Middle frontal gyrus (tissue), 1 donor: ENCODE measurements around the gene ACSL4.
"Not testable (repeated sequence)": the region's sequence is repeated elsewhere in the genome, so short reads cannot be mapped to it uniquely, and the experiment has no call there.

Experiments used
- DNase-seq: peaks from one replicate; pipeline ENCODE4 v3.0.0-alpha.2; 2015; ENCODE audit warnings: low spot score; ENCODE audit errors: extremely low spot score

The ACSL4 gene

DNA sequence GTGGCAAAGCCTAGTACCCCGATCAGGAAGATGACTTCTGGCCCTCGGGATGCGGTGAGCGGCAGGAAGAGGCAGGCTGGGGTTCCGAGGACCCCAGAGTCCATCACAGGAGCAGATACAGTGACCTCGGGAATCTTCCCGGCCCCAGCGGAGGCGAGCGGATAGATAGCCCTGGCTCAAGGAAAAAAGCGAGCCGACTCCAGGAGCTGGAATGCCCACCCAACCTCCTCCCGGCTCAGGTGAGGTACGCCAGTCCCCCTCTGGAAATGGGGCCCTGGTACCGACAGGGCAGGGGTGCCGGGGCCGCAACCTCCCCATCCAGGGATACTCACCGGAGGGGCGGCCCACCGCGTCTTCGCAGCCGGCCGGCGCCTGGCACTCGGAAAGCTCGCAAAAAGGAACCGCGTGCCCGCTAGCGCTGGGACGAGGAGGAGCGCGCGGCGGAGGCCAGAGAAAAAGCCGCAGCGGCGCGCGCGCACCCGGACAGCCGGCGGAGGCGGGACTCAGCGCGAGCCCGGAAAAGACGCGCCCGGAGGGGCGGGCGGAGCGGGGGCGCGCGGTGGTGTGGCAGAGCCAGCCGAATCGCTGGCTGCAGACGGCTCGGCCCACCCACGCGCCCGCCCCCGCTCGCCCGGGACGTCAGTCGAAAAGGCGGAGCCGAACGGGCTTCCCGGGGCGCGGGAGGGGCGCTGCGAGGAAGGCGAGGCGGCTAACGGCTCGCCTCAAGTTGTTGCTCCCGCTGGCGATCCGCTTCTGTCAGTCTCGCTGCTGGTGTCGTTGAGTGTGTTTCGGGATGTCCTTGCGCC lies at the start of gene ACSL4:
Gene ACSL4, minus strand, starts transcription at position 451 of the 806 bp plus-strand sequence. CDS start 49,894 bp downstream, outside the sequence.
- DNase-seq = peak; percentile 75

DNA sequence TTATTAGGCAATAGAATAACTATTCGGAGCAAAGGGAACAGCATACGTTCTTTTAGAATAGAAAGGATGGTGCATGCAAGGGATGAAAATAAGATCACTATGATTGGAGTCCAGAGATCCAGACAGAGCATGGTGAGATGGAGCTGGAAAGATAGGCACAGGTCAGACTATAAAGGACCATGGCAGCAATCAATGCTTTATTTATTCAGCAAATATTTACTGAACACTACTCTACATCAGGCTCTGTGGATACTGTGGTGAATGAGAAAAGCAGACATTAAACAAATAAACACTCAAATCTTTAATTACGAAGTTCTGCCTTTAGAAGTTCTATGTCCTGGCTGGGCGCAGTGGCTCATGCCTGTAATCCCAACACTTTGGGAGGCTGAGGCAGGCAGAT lies 44.7 kb upstream of the ACSL4 start:
- no peak for DNase-seq

DNA sequence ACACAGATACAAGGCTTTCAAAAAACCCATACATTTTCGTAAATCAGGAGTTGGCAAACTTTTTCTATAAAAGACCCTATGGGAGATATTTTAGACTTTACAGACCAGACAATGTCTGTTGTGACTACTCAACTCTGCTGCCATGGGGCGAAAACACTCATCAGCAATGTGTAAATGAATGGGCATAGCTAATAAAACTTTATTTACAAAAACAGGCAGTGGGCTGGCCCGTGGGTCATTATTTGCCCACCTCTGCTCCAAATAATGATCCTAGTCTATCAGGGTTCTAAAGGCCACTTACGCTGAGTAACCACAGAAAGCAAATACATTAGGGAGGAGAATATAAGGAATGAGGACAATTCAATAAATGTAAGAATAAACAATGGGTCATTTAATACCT lies 43.9 kb upstream of the ACSL4 start:
- no peak for DNase-seq

DNA sequence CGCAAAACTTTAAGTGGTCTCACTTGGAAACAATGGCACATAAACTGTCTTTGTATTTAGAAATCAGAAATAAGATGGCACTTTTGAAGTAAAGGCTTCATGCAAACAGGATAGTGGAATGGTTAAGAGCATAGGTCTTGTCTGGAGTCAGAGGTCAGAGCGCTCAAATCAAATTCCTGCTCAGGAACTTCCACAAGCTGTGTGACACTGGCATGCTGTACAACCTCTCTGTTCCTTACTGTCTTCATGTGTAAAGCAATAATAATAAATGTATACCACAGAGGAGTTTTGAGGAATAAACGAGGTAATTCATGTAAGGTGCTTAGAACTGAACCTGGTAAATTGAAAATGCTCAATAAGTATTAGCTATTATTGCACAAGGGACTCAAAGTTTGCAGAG lies 43.4 kb upstream of the ACSL4 start:
- DNase-seq = no peak

DNA sequence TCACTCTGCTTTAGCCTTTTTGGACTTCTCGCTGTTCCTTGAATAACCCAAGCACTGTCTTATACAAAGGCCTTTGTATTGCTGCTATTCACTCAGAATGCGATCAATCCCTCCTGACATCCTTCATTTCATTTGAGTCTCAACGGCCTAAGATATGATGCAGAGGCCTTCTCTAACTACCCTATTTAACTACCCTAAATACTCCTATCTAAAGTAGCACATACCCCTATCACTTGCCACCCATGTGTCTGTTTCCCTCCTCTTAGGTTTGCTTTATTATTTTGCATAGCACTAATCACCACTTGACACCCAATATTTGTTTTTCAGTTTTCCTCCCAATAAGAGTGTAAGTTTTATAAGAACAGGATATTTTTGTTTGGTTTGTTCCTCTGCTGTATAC lies 42.3 kb upstream of the ACSL4 start:
- no peak for DNase-seq

DNA sequence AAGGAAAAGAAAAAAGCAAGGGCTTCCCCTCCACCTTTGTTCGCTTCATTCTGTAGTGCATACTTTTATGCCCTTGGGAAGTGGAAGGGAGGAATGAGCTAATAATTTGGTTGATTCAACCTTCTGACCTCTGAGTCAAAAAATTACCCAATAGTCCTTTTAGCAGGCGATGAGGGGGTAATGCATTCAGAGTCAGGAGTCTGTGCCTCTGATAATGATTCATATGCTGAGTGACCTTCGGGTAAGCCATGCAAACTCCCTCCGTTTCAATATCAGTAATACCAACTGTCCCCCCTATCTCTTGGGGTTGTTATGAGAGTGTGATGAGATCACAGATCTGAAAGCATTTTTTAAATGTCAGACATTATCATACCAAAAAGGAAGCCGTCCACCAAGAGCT lies 41.6 kb upstream of the ACSL4 start:
- no peak for DNase-seq

DNA sequence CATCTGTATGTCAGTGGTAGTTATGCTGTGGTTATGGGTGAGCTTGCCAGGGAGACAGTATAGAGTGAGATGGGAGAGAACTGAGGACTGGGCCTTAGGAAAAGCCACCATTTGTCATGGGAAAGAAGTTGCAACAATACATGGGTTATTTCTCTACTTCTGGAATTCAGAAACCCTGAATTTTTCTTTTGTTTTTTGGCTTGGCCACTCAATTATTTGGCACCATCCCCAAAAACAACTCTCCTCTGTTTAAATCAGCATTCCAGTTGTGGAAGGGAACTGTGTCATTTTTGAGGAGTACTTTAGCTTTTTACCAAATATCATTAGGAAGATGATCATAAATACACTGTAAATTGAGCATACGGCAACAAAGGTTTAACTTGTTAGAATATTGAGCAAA lies 41.1 kb upstream of the ACSL4 start:
- DNase-seq = no peak

DNA sequence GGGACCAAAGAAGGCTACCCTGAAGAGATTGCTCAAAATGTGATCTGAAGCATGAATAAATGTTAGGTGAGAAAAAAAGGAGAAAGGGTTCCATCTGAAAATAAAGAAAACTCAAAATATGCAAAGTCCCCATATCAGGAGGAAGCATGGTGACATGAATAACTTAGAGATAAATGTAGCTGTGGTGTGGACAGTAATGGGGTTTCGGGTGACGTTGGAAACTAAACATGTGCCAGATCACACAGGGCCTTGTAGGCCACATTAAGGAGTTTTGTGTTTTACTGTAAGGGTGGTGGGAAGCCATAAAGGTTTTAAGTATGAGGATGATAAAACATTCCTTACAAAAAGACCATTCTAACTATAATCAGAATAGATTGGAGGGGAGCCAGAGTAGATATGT lies 40.3 kb upstream of the ACSL4 start:
- no peak for DNase-seq

DNA sequence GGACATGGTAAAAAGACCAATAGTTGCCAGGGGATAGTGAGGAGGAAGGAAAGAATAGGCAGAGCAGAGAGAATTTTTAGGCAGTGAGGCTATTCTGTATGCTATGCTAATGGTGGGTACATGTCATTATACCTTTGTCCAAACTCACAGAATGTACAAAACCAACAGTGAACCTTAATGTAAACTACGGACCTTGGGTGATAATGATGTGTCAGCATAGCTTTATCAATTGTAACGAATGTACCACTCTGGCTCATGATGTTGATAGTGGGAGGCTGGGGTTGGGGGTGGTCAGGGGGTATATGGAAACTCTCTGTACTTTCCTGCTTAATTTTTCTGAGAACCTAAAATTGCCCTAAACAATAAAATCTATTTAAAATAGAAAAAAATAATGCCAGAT lies 37.7 kb upstream of the ACSL4 start:
- no peak for DNase-seq

DNA sequence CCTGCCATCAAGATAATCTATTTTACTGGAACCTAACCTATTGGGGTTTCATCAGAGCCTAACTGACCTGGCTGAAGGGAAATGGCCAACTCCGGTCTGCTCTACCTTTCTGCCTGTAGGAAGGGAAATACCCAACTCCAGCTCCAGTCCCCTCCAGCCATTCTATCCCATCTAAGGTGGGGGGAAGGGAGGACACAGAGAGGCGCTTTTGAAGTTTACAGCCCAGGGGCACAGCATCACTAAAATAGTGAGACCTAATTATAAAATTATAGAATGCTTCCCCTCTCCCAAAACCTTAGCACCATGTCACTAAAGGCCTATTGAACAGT lies 27.8 kb upstream of the ACSL4 start:
- DNase-seq = no peak

DNA sequence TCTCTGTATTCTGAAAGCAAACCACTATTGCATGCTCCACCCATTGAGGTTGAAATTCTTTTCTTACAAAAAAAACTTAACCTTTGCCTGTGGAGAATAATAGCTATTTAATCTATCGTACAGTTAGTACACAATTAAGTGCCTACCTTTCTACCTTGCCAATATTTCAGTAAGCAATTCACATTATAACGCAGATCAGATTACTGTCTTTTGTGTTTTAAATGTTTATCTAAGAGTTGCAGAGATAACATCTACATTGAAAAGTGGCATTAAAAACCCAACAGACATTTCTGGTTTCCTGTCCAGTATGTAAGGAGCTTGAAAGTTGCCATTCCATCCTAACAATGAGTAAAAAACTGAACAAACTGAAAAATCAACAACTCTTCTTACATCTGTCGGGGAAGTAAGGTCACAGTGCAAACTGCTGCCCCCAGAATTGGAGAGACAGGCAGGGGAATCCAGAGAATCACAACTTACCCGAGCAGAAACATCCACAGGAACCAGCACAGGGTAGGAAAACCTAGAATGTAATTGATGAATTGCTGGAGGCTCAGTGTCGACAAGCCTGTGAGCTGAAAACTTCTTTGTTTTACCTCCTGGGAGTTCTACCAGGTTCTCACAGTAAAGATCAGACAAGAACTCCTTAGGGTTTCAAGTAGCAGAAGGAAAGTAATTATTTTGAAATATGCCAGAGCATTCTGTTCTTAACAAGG lies 27.3 kb upstream of the ACSL4 start:
- no peak for DNase-seq

DNA sequence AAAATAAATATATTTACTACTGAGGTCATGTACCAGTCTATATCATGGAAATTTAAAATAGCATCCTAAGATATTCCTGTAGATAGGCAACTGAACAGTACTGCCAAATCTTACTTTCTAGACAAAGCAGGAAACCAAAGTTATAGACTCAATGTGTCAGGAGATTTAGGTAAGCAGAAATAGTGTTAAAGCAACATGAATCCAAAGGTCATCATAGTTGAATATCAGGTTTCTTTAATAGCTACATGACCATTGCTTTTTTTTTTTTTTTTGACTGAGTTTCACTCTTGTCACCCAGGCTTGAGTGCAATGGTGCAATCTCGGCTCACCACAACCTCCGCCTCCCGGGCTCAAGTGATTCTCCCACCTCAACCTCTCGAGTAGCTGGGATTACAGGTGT lies 20.2 kb upstream of the ACSL4 start:
- no peak for DNase-seq

DNA sequence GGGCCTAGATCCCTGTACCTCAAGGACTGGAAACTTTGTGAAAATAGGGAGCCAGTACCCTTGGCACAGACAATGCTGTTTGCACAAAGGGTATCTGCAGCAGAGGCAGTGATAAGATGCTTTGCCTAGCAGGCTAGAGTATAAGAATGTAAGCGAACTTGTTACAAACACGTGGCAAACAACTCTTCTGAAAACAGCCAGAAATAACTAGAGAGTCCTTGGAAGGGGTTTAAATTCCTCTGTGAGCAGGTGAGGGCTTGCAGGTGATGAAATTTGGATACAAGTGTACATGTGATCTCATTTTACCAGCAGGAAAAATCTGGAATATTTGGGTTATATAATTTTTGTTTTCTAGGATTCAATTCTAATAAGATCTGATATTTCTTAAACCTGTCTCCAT lies 18.6 kb upstream of the ACSL4 start:
- no peak for DNase-seq

DNA sequence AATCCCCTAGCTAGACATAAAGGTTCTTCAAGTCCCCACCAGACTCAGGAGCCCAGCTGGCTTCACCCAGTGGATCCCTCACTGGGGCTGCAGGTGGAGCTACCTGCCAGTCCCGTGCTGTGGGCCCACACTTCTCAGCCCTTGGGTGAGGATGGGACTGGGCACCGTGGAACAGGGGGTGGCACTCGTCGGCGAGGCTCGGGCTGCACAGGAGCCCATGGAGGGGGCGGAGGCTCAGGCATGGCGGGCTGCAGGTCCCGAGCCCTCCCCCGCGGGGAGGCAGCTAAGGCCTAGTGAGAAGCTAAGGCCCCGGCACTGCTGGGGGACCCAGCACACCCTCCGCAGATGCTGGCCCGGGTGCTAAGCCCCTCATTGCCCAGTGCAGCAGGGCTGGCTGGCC lies 16.1 kb upstream of the ACSL4 start:
- DNase-seq = no peak

DNA sequence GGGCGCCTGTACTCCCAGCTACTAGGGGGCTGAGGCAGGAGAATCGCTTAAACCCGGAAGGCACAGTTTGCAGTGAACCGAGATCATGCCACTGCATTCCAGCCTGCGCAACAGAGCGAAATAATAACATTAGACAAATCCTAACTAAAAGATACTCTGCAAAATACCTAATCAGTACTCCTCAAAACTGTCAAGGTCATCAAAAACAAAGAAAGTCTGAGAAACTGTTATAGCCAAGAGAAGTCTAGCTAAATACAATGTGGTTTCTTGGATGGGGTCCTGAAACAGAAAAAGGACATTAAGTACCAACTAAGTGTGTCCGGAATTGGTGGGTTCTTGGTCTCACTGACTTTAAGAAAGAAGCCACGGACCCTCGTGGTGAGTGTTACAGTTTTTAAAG lies 14.6 kb upstream of the ACSL4 start:
- DNase-seq = no peak

DNA sequence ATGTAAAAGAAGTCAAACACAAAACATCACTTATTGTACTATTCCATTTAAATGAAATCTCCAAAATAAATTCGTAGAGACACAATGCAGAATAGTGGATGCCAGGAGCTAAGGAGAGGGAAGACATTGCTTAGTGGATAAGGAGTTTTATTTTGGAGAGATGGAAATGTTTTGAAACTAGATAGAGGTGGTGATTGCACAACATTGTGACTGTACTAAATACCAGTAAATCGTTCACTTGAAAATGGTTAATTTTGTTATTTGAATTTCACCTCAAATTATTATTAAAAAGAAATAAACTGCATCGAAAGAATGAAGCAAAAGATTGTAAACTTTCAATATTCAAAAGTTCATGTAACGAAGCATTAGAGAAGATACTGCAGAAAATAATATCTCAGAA lies 9.7 kb upstream of the ACSL4 start:
- DNase-seq = no peak

DNA sequence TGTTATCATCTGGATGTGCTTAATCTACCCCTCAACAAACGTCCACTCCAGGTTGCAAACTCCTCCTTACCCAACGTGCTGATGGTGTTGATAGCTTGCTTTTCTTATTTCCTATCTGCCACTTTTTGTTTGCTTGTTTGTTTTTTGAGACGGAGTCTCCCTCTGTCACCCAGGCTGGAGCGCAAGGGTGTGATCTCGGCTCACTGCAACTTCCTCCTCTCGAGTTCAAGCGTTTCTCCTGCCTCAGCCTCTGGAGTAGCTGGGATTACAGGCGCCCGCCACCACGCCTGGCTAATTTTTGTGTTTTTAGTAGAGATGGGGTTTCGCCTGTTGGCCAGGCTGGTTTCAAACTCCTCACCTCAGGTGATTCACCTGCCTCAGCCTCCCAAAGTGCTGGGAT lies 7.8 kb upstream of the ACSL4 start:
- not testable (repeated sequence) for DNase-seq

DNA sequence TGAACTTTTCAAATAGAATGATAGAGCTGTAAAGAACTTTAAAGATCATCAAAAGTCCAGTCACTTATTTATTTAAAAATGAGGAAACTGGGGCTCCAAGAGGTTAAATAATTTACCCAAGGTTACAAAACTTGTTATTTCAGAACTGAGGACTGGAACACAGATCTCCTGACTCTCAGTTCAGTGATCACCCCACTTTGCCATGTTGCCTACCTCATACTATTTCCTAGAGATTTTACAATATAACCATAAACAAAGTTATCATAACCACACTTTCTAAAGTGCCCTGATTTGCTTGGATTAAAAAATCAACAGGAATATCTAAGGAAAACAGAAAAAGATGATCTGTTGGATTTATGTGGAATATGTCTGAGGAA lies 7.4 kb upstream of the ACSL4 start:
- DNase-seq = no peak

DNA sequence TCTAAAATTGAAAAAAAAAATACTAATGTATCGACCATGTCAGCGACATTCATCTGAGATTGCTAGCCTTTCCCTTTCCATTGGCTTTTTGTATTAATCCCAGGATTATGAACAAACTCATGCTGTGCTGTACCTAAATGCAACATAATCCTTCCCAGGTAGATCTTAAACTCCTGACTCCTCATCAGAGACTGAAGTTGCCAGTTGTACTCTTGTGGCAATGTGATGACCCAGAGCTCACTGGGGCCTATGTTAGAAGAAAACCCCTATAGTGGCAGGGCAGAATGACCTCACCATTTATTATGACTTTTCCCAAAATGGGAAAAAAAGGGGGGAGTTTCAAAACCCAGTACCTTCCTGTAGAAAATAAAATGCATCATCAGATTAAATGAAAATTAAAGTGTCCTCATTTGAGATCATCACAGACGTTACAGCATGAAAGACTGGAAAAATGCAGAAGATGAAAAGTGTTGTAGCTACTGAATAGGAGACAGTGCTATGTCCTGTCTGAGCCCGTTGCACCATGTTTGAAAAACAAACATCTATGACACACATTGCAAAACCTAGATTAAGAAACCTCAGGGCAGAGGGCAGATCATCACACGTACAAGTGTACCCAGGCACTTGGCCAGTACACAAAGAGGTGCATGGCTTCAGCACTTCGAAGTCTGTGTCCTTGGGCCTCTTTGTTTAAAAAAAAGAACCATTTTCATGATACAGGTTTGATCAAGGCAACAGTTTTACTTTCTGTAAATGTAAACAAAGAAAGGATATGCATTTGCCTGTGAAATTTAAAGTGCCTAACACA lies 6.8 kb upstream of the ACSL4 start:
- DNase-seq = no peak

DNA sequence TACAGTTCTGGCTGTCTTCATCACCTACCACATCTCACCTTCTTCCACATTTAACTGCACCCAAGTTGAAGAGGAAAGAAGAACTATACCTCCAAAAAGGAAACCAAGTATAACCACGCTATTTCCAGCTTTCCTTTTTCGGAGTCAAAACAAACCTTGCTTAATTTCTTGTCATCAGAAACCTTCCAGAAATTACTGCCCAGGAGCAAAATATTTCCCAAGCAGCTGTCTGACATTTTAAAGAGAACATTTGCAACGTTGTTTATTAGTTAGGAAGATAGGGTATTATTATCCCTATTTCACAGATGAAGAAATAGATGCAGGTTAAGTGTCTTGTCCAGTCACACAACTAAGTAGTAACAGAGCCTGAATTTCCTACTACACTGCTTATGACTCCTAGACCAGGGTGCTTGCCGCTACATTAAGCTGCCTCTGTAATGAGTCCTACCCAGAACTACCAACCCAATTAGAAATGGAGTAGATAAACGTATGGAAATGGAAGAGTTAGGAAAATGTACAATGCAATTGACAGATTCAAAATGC lies 2.2 kb upstream of the ACSL4 start:
- no peak for DNase-seq

DNA sequence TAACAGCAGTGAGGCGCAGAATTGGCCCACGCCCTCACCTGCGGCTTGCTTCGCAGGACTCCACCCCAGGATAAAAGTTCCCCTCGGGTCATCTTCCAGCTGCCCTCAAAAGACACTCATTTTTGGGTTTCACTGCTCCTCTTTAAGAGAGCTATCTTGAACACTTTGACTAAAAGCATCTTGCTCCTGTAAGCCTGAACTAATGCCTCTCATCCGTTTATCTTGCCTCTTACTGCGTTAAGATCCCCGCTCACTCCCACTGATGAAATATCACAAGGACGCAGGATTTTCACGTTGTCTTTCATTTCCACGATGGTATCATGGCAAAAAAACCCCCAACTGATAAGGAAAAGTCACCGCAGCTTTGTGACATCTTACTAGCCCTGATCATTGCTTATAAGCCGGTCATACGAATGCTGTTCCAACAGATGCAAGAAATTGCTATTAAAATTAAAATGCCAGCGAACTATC lies 591 bp upstream of the ACSL4 start:
- DNase-seq = no peak
